GM18870 (cell line): ENCODE results near the gene LIMA1.
"Not testable (repeated sequence)": the region's sequence is repeated elsewhere in the genome, so short reads cannot be mapped to it uniquely, and the experiment has no call there.

Source experiments
- ATAC-seq: cut with Tn5 transposase; IDR thresholded peaks from one replicate; pipeline ENCODE4 v1.9.1; 2021; ENCODE audit warnings: moderate library complexity; ENCODE audit not compliant: unreplicated experiment

Gene LIMA1

DNA sequence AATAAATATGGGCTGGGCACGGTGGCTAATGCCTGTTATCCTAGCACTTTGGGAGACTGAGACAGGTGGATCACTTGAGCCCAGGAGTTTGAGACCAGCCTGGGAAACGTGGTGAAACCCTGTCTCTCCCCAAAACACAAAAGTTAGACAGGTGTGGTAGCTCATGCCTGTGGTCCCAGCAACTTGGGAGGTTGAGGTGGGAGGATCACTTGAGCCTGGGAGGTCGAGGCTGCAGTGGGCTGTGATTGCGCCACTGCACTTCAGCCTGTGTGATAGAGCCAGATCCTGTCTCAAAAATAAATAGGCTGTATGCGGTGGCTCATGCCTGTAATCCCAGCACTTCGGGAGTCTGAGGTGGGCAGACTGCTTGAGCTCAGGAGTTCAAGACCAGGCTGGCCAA, 135.3 kb downstream of the LIMA1 start:
- not testable (repeated sequence) for ATAC-seq

DNA sequence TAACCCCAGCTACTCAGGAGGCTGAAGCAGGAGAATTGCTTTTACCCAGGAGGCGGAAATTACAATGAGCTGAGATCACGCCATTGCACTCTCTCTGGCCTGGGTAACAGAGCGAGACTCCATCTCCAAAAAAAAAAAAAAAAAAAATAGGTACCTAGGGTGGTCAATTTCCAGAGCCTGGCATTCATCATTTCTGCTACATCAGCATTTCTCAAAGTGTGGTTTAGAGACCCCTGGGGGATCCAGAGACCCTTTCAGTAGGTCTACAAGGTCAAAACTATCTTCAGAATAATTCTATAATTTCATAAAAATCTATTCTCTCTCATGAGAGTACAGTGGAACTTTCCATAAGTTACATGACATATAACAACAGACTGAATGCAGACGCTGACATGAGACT, 136.0 kb downstream of the LIMA1 start:
- no peak for ATAC-seq

DNA sequence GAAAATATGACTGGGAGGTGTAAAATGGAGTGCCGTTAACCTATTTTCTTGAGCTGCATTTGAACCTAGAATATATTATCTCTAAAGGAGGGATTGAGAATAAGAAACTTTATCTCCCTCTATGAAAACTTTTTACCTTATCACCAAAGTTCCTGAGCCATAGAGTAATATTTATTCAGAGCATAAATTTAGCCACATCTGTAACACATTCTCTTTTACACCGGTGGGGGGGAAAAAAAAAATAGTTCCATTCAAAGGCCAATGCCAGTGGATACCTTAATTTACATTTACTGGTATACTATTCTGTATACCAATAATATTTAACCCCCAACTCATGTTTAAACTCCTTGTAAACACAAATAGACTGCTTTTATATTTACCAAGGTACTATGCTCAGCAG, 137.9 kb downstream of the LIMA1 start:
- ATAC-seq: no peak

DNA sequence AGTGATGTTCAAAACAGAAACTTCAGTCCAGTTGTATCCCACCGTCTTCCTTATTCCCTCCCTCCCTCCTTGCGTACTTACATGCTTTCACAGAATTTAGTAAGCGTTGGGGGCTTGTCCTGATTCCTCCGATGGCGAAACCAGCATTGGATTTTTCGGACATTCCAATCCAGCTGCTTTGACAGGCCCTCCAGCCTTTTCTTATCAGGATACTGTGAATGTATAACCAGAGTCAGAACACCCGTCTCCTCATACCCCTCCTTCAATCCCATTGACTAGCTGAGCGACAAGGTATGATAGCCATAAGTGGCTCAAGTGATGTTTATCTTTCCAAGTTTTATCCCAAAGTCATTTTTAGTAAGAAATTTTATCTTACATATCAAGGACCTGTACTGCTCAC, 140.3 kb downstream of the LIMA1 start:
- no peak for ATAC-seq

DNA sequence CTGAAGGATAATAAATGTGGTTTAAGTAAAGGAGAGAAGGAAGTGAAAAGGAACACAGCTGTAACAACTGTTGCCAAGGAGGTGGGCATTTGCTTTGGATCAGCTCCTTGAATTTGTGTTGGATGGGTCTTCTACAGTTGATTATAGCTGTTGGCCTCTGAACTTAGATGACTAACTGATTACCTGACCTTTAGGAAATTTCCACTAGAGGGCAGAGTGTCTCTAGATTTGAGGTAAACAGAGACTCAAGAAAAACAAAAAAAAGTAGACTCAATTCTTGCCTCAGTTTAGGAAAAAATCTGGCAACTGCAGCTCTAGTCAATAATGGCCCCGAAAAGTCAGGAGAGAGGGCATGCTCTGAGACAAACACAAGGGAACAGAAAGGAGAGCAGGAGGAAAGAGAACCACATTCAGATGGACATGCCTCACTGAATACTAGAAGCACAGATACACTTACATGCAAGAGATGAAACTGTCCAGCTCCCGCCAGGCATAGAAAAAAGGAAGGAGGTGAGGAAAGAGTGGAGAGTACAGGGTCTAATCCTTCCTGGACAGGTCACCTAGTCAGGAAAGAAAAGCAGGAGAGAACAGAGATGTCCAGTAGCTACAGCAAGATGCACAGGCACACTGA, 150.7 kb downstream of the LIMA1 start:
- no peak for ATAC-seq

DNA sequence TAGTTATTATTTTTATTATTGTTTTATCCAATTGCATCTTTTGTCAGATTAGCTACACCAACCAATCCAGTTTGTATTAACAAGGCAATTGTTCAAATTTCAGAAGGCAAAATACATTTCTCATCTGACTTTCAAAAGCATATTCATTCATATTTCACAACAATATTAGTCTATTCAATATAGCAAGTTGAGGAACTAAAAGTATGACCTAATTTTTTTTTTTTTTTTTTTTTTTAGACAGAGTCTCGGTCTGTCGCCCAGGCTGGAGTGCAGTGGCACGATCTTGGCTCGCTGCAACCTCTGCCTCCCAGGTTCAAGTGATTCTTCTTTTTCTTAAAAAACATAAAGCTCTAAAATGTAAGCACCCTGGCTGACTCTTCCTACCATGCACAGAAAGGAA, 154.0 kb downstream of the LIMA1 start:
- no peak for ATAC-seq

DNA sequence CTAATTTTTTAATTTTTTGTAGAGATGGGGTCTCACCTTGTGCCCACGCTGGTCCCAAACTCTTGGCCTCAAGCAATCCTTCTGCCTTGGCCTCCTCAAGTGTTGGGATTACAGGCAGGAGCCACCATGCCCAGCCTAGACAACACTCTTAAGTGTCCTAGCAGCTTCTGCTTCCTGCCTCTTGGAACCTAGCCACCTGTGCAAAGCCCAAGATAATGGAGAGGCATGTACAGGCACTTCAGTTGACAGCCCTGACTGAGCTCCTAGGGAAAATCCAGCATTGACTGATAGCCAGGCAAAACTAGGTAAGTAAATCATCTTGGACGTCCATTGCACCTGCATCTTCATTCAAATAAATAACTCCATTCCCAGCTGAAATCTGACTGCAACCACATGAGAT, 155.8 kb downstream of the LIMA1 start:
- no peak for ATAC-seq
